ENCODE results near the gene SYT7.

DNA sequence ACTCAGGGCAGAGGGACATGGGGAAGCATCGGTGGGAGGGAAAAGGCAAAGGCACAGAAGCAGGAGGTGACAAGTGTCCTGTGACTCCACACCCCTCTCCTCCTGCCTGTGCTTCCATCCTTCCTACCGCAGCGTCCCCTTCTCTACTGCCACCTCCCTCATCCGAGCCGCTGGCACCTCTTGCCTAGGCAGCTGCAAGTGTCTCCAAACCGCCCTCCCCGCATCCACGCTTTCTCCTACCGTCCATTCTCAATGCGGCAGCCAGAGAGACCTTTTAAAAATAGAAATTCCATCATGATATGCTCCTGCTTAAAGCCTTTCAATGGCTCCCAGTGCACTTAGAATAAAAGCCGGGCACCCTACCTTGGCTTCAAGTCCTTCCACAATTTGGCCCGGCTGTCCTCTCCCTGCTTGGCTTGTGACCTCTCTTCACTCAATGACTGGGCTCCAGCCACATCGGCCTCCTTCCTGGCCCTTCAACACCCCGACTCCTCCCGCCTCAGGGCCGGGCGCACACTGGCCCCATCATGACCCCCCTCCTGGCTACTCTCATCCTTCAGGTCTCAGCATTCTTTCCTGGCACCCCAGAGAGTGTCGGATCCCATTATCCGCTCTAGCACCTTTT is 55.8 kb downstream of the SYT7 start:
- TF ChIP-seq POLR2A (IDR thresholded peaks at IDR 0.05; ENCODE audit: low read length) (no peak), GATA1 (IDR thresholded peaks at IDR 0.05; ENCODE audit: low read depth, low read length) (no peak)
